ENCODE measurements around the gene PROM1. TPM values are rescaled to one million over a fixed set of nuclear protein-coding genes. Genes with fewer than 3 reads are reported as not detected.

The PROM1 gene
- total and polyA plus RNA-seq, 9 of the 15 experiments (the other 6 are each of a cell fraction or from before 2014, with no cell fraction given): 0.05 TPM; not detected in 8

DNA sequence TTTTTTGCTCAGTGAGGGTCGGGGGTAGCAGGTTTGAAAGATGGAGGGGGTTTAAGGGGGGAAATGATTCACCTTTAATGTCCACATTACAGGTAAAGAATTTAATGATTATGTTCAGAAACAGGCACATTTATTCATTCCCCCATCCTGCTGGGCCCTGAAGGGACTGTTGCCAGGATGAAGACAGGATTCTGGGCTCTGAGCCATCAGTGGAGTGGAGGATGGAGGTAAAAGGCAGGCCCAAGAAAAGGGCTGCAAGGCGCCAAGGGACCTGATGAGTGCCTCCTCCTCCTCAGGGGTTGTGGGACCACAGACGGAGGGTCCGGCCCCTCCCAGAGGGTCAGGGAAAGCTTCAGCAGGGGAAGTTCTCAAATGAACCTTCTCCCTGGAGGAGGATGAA is 40.4 kb upstream of the PROM1 start:
- no peak for TF ChIP-seq ADNP (tag; IDR thresholded peaks at IDR 0.05)
- no peak for TF ChIP-seq ZNF253 (CRISPR knock-in tag; conservative IDR thresholded peaks at IDR 0.05)
- no peak for TF ChIP-seq NFE2L1 (tag; IDR thresholded peaks at IDR 0.05; ENCODE audit: borderline replicate concordance, low read depth)
- TF ChIP-seq L3MBTL2 (IDR thresholded peaks at IDR 0.05): no peak
- TF ChIP-seq E2F8 (IDR thresholded peaks at IDR 0.05; ENCODE audit: low read depth, partially characterized antibody): no peak
- TF ChIP-seq ZFPM2 (CRISPR knock-in tag; IDR thresholded peaks at IDR 0.05): no peak
- TF ChIP-seq RB1 (IDR thresholded peaks at IDR 0.05; ENCODE audit: low read depth): no peak
- no peak for TF ChIP-seq ZEB2 (IDR thresholded peaks at IDR 0.05)
- TF ChIP-seq ZNF24 (IDR thresholded peaks at IDR 0.05): no peak
- no peak for TF ChIP-seq ZNF785 (CRISPR knock-in tag; IDR thresholded peaks at IDR 0.05)
- no peak for TF ChIP-seq MAX (CRISPR knock-in tag; IDR thresholded peaks at IDR 0.05)
- no peaks in the 10 kb centered on the region for H3K9me1 ChIP-seq (ENCODE audit: control insufficient read depth, insufficient read depth, low read length)
- no peaks in the 10 kb centered on the region for H3K79me2 ChIP-seq (ENCODE audit: control insufficient read depth, insufficient read depth, low read length)
- no peaks in the 10 kb centered on the region for H3K9me3 ChIP-seq (replicated peaks; ENCODE audit: control insufficient read depth, insufficient read depth, low read depth, low read length)
- H3K27ac ChIP-seq (ENCODE audit: extremely low read depth, low read depth, low read length): no peak overlapping the region
- ChIA-PET POLR2A (no interaction called here), CTCF (ENCODE audit: low intra/inter-chr PET ratio) (no interaction called here)
- peaks cover 0 to 1% of the 10 kb centered on the region in 2 experiments; a peak in 1 of 5 replicates for H3K4me1 ChIP-seq (replicated peaks in 1 of 2; ENCODE audit: control insufficient read depth in 2 of 2, insufficient read depth in 2 of 2, low read length in 2 of 2)
- 0% methylated on average over 4 of the region's 4 CpGs for WGBS (ENCODE audit: insufficient coverage, low coverage, missing lambda C conversion rate)
- no peak overlapping the region for H3K4me2 ChIP-seq (ENCODE audit: insufficient read depth, low read length)
- BruUV-seq (replicated peaks): no TSS peak
- DNase-seq (ENCODE audit: extremely low read depth in 1 of 4, low spot score in 3 of 4) (no peak), ATAC-seq (no peak), FAIRE-seq (no peak)
- in situ Hi-C loops (cut with MboI): no loop called here
- H3K4me3 ChIP-seq: no peak overlapping the region
- peaks cover 5 to 48% of the 10 kb centered on the region in 2 experiments; a peak in 3 of 5 replicates for H3K27me3 ChIP-seq (ENCODE audit: control insufficient read depth in 2 of 2, insufficient read depth in 2 of 2, low read length in 2 of 2)
- H4K20me1 ChIP-seq (replicated peaks; ENCODE audit: control insufficient read depth, insufficient read depth, low read length): no peaks in the 10 kb centered on the region
- intact Hi-C loops (cut with micrococcal nuclease): no loop called here
- H2AFZ ChIP-seq (ENCODE audit: low read depth, low read length): no peak overlapping the region
- no peak overlapping the region for H3K9ac ChIP-seq (ENCODE audit: insufficient read depth in 1 of 2, low read depth in 2 of 2, low read length in 2 of 2)
- no peaks in the 10 kb centered on the region for H3K36me3 ChIP-seq (ENCODE audit: control insufficient read depth, insufficient read depth, low read length)

Measured in K562 (cell line).